ENCODE measurements around the gene ZDHHC14.
"Not testable (repeated sequence)": the region's sequence is repeated elsewhere in the genome, so short reads cannot be mapped to it uniquely, and the experiment has no call there.

The ZDHHC14 gene

GRCh38 chr6:157693867-157694266 lies 312.9 kb downstream of the ZDHHC14 start:
- TF ChIP-seq ZNF274 (IDR thresholded peaks at IDR 0.05; ENCODE audit: low read depth, low read length) = no peak
- no peak overlapping the region for H3K4me3 ChIP-seq (ENCODE audit: low read length)

GRCh38 chr6:157695301-157696040 lies 314.5 kb downstream of the ZDHHC14 start:
- TF ChIP-seq ZNF274 (IDR thresholded peaks at IDR 0.05; ENCODE audit: low read depth, low read length) = no peak
- H3K4me3 ChIP-seq (ENCODE audit: low read length) = no peak overlapping the region

GRCh38 chr6:157699777-157700636 lies 319.0 kb downstream of the ZDHHC14 start:
- H3K4me3 ChIP-seq (ENCODE audit: low read length) = no peak overlapping the region
- TF ChIP-seq ZNF274 (IDR thresholded peaks at IDR 0.05; ENCODE audit: low read depth, low read length) = no peak

GRCh38 chr6:157706351-157706750 lies 325.4 kb downstream of the ZDHHC14 start:
- not testable (repeated sequence) for H3K4me3 ChIP-seq (ENCODE audit: low read length)

GRCh38 chr6:157706883-157707282 lies 325.9 kb downstream of the ZDHHC14 start:
- no peak for TF ChIP-seq ZNF274 (IDR thresholded peaks at IDR 0.05; ENCODE audit: low read depth, low read length)

GRCh38 chr6:157707576-157707975 lies 326.6 kb downstream of the ZDHHC14 start:
- no peak overlapping the region for H3K4me3 ChIP-seq (ENCODE audit: low read length)
- TF ChIP-seq ZNF274 (IDR thresholded peaks at IDR 0.05; ENCODE audit: low read depth, low read length) = no peak

More at GRCh38 chr6:157706883-157707282, 325.9 kb downstream of the ZDHHC14 start:
- no peak overlapping the region for H3K4me3 ChIP-seq (ENCODE audit: low read length)

- H3K4me3 ChIP-seq (ENCODE audit: low read length) = no peak overlapping the region
- TF ChIP-seq ZNF274 (IDR thresholded peaks at IDR 0.05; ENCODE audit: low read depth, low read length) = no peak
These were observed 327.2 kb downstream of the ZDHHC14 start for GRCh38 chr6:157708239-157708638.

GRCh38 chr6:157708933-157709332 lies 327.9 kb downstream of the ZDHHC14 start:
- no peak for TF ChIP-seq ZNF274 (IDR thresholded peaks at IDR 0.05; ENCODE audit: low read depth, low read length)
- no peak overlapping the region for H3K4me3 ChIP-seq (ENCODE audit: low read length)

- no peak overlapping the region for H3K4me3 ChIP-seq (ENCODE audit: low read length)
- TF ChIP-seq ZNF274 (IDR thresholded peaks at IDR 0.05; ENCODE audit: low read depth, low read length) = no peak
These were observed 328.6 kb downstream of the ZDHHC14 start for GRCh38 chr6:157709555-157709954.

- H3K4me3 ChIP-seq (ENCODE audit: low read length) = no peak overlapping the region
- TF ChIP-seq ZNF274 (IDR thresholded peaks at IDR 0.05; ENCODE audit: low read depth, low read length) = no peak
These were observed 329.6 kb downstream of the ZDHHC14 start for GRCh38 chr6:157710604-157711003.

GRCh38 chr6:157711060-157711459 lies 330.1 kb downstream of the ZDHHC14 start:
- H3K4me3 ChIP-seq (ENCODE audit: low read length) = no peak overlapping the region
- TF ChIP-seq ZNF274 (IDR thresholded peaks at IDR 0.05; ENCODE audit: low read depth, low read length) = no peak

GRCh38 chr6:157712585-157713295 lies 331.8 kb downstream of the ZDHHC14 start:
- no peak overlapping the region for H3K4me3 ChIP-seq (ENCODE audit: low read length)
- no peak for TF ChIP-seq ZNF274 (IDR thresholded peaks at IDR 0.05; ENCODE audit: low read depth, low read length)

GRCh38 chr6:157713451-157714152 lies 332.6 kb downstream of the ZDHHC14 start:
- no peak for TF ChIP-seq ZNF274 (IDR thresholded peaks at IDR 0.05; ENCODE audit: low read depth, low read length)

GRCh38 chr6:157714153-157714490 lies 333.1 kb downstream of the ZDHHC14 start:
- no peak overlapping the region for H3K4me3 ChIP-seq (ENCODE audit: low read length)
- no peak for TF ChIP-seq ZNF274 (IDR thresholded peaks at IDR 0.05; ENCODE audit: low read depth, low read length)

More at GRCh38 chr6:157713451-157714152, 332.6 kb downstream of the ZDHHC14 start:
- H3K4me3 ChIP-seq (ENCODE audit: low read length) = no peak overlapping the region

Data from GM08714 (cell line).